Measurements from ENCODE around the gene ABCE1. TPM values are rescaled to one million over a fixed set of nuclear protein-coding genes. Genes with fewer than 3 reads are reported as not detected.
"Not testable (repeated sequence)": the region's sequence is repeated elsewhere in the genome, so short reads cannot be mapped to it uniquely, and the experiment has no call there.

The ABCE1 gene
- total RNA-seq, 2 donors from 2014 or later = 25.0 to 50.1 TPM

GRCh38 chr4:145125396-145125795 lies 27.3 kb downstream of the ABCE1 start:
- intact Hi-C loops (cut with DNase I) = no loop called here
- peaks cover 5% of the 10 kb centered on the region for H3K36me3 ChIP-seq
- TF ChIP-seq CTCF (IDR thresholded peaks at IDR 0.05) = no peak

GRCh38 chr4:145130130-145130529 lies 32.0 kb downstream of the ABCE1 start:
- Histone ChIP-seq H3K9me3 (no peaks in the 10 kb centered on the region), H3K4me3 (no peak overlapping the region), H3K9ac (ENCODE audit: low read depth in 2 of 2, low read length in 2 of 2) (no peak overlapping the region), H3K27me3 (no peaks in the 10 kb centered on the region), H3K27ac (no peak overlapping the region), H3K4me1 (no peaks in the 10 kb centered on the region), H3K36me3 (peaks cover 5% of the 10 kb centered on the region)
- no peak for TF ChIP-seq CTCF (IDR thresholded peaks at IDR 0.05)
- no peak for DNase-seq
- intact Hi-C loops (cut with DNase I) = no loop called here

More at GRCh38 chr4:145125396-145125795, 27.3 kb downstream of the ABCE1 start:
- Histone ChIP-seq H3K9ac (ENCODE audit: low read depth in 2 of 2, low read length in 2 of 2) (no peak overlapping the region), H3K27me3 (no peaks in the 10 kb centered on the region), H3K9me3 (no peaks in the 10 kb centered on the region), H3K27ac (peak overlapping the region; percentile 5), H3K4me1 (no peaks in the 10 kb centered on the region), H3K4me3 (no peak overlapping the region)
- DNase-seq = no peak

DNA sequence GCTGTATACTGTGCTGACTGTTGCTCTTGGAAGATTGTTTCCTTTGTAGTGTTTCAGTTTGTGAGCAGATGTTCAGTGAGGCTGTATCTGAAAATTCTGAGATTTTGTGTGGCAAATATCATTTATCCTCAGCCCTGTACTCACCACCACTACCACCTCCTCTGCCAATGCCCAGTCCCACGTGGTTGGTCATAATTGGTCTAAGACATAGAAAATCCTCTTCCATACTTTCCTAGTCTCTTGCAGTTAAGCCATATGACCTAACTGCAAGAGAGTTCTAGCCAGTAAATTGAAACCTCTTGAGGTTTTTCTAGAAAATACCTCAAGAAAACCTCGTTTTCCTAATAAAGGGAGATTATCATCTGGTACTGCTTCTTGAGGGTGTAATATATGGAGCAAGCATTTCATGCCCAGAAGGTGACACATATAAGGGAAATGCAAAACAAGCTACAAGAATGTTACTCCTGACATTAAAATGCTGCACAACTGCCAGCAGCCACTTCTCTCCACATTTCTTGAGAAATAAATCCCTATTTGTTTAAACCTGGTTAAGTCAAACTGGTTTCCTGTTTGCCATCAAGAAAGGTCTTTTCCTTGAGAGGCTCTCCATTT lies 32.8 kb downstream of the ABCE1 start:
- intact Hi-C loops (cut with DNase I) = no loop called here
- no peak for DNase-seq
- no peak for TF ChIP-seq CTCF (IDR thresholded peaks at IDR 0.05)
- Histone ChIP-seq H3K9ac (ENCODE audit: low read depth in 2 of 2, low read length in 2 of 2) (no peak overlapping the region), H3K4me3 (no peak overlapping the region), H3K27me3 (no peaks in the 10 kb centered on the region), H3K36me3 (no peaks in the 10 kb centered on the region), H3K27ac (no peak overlapping the region), H3K4me1 (no peaks in the 10 kb centered on the region), H3K9me3 (no peaks in the 10 kb centered on the region)

GRCh38 chr4:145131848-145132247 lies 33.7 kb downstream of the ABCE1 start:
- H3K36me3 ChIP-seq = no peaks in the 10 kb centered on the region
- no peak overlapping the region for H3K9ac ChIP-seq (ENCODE audit: low read depth in 2 of 2, low read length in 2 of 2)
- intact Hi-C loops (cut with DNase I) = no loop called here
- H3K9me3 ChIP-seq = no peaks in the 10 kb centered on the region
- no peak for TF ChIP-seq CTCF (IDR thresholded peaks at IDR 0.05)
- H3K27ac ChIP-seq = no peak overlapping the region
- H3K4me1 ChIP-seq = no peaks in the 10 kb centered on the region
- no peak overlapping the region for H3K4me3 ChIP-seq
- no peaks in the 10 kb centered on the region for H3K27me3 ChIP-seq
- DNase-seq = no peak

DNA sequence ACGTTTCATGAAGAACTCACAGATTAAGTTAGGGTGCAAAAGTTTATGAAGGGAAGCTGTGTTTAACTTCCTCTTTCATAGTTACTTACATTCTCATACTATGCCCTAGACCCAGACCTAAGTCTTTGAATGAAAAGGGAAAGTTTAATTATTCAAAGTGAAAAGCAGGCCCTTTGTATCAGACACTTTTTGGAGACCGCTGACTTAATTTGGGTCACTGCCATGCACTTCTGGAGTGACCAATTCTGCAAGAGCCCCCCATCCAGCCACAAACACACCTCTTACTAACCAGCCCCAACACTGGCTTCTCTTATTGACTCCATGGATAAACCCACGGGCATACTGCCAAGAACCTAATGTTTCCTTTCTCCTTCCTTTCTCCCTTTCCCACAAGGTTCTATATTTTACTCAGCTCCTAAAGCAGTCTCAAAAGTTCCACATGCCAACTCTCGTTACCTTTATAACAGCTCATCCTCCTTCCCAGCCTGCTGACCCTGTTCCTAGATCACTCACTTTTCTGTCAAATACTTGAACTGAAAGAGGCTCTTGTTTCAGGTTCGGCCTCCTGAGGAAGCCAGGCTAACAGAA lies 34.5 kb downstream of the ABCE1 start:
- no peaks in the 10 kb centered on the region for H3K36me3 ChIP-seq
- H3K27me3 ChIP-seq = no peaks in the 10 kb centered on the region
- H3K9ac ChIP-seq (ENCODE audit: low read depth in 2 of 2, low read length in 2 of 2) = no peak overlapping the region
- no peak overlapping the region for H3K27ac ChIP-seq
- H3K9me3 ChIP-seq = no peaks in the 10 kb centered on the region
- TF ChIP-seq CTCF (IDR thresholded peaks at IDR 0.05) = no peak
- DNase-seq = no peak
- no peak overlapping the region for H3K4me3 ChIP-seq
- intact Hi-C loops (cut with DNase I) = no loop called here
- H3K4me1 ChIP-seq = no peaks in the 10 kb centered on the region

DNA sequence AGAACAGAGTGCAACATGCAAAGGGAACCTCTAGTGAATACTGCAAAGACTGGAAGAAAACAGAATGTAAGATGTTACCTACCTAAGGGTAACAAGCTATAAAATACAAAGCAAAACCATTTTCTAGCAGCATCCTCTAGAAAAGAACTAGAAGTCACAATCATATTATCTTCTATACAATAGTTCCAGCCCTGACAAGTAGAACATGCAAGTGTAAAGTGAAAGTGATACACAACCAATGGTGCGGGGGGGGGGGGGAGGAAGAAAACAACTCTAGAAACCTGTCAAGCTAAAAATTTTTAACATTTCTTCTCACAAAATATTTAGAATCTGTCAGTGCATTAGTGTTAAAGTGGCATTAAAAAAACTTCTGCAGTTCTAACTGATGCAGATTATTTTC lies 38.1 kb downstream of the ABCE1 start:
- H3K4me1 ChIP-seq; H3K9me3 ChIP-seq; H3K27me3 ChIP-seq; H3K36me3 ChIP-seq; H3K9ac ChIP-seq (ENCODE audit: low read depth in 2 of 2, low read length in 2 of 2); H3K27ac ChIP-seq; DNase-seq; H3K4me3 ChIP-seq; intact Hi-C loops (cut with DNase I): not testable (repeated sequence)
